Measurements from ENCODE around the gene POLR2J3.
A peak's percentile ranks its signal among the peaks of the same experiment; 100 is the strongest.
"Not testable (repeated sequence)": the region's sequence is repeated elsewhere in the genome, so short reads cannot be mapped to it uniquely, and the experiment has no call there.

The POLR2J3 gene

DNA sequence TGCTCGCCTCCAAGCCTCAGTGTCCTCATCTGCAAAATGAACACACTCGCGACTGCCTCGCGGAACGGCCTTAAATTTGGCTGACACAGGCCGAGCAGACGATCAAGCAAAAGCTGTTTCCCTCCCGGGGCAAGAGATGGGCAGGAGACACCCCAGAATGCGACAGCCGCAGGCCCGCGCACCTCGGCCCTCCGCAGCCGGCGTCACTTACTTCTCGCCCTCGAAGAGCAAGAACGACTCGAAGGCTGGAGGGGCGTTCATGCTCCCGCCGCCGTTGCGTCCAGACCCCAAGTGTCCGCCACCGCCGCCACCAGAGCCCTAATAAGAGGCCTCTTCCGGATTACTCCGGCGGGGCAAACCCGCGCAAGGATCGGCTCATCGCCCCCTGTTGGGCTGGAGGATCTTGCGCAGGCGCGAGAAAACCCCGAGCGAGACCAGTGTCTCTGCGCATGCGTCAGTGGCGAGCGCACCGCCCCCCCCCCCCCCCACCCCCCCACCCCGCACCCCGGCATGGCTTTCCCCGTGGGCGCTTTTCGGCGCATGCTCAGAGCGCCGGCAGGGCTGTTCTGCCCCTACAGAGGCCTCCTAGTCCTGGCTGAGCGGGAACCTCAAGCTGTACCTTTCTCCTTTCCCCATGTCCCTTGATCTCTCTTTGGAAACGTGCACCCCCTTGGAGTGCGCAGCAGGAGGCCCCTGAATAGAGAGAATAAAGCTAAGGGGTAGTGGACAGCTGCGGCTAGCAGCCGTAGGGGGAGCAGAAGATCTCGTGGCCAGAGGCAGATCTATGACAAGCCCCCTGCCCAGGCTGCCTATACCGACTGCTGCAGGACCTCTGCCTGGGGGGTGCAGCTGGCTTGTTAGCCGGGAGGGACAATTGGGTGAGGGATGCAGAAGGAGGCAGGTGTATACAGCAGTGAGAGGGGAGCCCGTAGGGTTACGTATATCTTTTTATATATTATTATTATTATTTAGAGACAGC lies at the start of gene POLR2J3:
Gene POLR2J3 (minus strand): TSS at position 323 of the 979 bp plus-strand sequence. CDS start 62 bp downstream, at position 261.
- peak; percentile 93 to 100 for DNase-seq (ENCODE audit: low read depth in 2 of 2)

DNA sequence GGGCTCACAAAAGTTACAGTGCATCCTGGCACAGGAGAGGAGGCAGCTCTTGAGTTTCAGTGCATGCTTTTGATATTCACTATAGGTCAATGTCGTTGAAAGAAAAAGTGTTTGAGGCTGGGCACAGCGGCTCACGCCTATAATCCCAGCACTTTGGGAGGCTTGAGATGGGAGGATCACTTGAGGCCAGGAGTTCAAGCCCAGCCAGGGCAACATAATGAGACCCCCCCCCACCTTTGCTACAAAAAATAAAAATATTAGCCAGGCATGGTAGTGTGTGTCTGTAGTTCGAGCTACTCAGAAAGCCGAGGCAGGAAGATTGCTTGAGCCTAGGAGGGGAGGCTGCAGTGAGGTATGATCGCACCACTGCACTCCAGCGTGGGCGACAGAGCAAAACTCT lies 45.7 kb upstream of the POLR2J3 start:
- DNase-seq (ENCODE audit: low read depth in 2 of 2), result not testable (repeated sequence)

DNA sequence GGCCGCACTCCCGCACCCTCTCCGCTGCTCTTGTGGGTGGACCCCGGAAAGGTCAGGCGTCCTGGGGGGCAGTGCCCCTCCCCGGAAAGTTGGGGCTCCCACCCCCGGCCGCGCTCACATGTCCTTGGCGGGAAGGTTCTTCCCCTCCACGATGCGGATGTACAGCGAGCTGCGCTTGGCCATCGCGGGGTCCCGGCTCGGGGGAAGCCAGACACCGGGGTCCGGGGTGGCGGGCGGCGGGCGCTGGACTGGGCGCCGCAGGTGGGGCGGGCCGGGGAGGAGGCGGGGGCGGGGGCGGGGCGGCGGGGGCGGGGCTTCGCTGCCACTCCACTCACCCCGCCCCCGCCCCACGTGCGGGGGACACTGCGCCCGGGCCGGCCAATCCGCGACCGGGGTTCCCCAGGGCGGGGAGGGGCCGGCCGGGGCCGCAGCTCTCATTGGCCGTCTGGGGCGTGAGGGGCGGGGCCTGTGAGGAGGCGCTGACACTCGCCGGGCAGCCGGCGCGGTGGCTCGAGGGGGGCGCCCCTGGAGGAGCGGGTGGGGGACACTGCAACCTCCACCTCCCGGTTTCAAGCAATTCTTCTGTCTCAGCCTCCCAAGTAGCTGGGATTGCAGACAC lies 44.2 kb upstream of the POLR2J3 start, which contains the start of gene RASA4:
Gene RASA4 (minus strand): TSS at position 250 of the 619 bp plus-strand sequence. CDS start 67 bp downstream, at position 183.
- not testable (repeated sequence) for DNase-seq (ENCODE audit: low read depth in 2 of 2)

DNA sequence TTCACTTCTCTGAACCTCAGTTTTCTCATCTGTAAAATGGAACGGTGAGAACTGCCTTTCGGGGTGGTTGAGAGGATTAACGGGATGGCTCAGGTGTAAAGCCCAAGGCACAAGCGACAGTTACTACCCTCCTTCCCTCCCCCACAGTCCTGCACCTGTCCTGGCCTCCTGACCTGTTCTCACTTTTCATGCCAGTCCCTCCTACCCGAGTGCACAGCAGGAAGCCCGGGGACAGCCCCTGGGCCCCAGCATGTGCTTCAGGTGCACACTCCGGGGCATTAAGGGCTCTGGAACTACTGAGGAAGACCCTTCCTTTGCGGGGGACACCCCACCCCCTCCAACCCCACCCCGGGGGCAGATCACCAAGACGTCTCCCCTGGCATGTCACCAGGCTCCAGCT lies 43.5 kb upstream of the POLR2J3 start:
- DNase-seq (ENCODE audit: low read depth in 2 of 2), result not testable (repeated sequence)

DNA sequence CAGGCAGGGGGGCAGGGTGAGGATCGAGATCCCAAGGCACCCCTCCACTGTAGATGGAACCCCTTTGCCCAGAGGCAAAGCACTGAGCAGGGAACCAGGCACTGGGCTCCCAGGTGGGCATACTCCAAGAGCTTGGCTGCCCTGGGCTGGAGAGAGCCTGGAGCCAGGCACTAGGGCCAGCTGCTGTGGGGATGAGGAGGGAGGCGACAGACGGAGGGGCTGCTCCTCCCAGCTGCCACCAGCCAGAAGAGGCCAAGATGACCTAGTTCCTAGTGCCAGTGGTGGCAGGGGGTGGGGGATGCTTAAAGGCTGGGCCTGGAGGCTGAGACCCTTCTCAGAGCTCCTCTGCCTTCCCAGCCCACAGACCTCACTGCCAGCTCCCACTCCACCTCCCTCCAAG lies 42.5 kb upstream of the POLR2J3 start:
- DNase-seq (ENCODE audit: low read depth in 2 of 2), result not testable (repeated sequence)

DNA sequence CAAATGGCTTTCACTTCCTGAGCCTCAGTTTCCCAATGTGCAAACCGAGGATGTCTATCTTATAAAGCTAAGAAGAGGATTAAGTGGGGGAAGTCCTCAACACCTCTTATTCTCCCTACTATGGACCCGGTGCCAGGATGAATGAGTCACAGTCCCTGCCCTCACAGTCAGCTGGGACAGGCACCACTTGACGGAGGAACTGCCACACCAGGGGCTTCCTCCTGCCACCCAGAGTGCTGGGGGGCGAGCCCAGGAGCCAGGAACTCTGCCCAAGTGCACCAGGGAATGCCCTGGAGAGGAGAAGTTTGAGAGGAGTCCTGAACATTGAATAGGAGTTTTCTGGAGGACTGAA lies 41.9 kb upstream of the POLR2J3 start:
- DNase-seq (ENCODE audit: low read depth in 2 of 2), result not testable (repeated sequence)

DNA sequence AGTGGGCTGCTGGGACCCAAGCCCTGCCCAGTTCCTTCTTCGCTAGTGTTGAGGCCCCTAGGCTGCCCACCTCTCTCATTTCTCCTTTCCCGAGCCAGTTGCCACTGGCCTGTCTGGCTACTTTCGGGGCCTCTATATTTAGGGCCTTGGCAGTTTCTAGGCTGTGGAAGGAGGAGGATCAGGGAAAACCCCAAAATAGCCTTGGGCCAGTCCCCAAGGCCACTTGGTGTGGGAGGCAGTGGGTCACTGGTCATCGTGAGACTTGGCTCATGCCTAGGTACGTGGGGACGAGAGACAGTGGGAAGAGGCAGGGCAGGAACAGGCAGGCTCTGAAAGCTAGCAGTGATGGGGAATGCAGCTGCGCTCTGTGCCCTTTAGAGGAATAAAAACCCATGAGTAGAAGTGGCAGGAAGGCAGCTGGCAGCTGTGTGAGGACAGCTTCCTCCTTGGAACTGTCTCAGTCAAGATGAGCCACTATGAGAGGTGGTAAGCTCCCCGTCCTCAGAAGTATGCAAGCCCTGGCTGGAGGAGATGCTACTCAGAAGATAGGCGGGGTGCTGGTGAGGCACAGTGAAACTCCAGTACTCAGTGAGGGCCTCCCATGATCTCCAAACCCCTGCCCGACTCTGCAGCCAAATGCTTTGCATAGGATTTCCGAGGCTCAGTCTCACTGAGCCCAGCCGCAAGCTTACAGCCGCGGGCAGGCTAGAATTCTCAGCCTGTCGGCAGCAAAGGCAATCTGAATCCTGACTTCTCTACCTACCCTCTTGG lies 41.4 kb upstream of the POLR2J3 start:
- not testable (repeated sequence) for DNase-seq (ENCODE audit: low read depth in 2 of 2)

DNA sequence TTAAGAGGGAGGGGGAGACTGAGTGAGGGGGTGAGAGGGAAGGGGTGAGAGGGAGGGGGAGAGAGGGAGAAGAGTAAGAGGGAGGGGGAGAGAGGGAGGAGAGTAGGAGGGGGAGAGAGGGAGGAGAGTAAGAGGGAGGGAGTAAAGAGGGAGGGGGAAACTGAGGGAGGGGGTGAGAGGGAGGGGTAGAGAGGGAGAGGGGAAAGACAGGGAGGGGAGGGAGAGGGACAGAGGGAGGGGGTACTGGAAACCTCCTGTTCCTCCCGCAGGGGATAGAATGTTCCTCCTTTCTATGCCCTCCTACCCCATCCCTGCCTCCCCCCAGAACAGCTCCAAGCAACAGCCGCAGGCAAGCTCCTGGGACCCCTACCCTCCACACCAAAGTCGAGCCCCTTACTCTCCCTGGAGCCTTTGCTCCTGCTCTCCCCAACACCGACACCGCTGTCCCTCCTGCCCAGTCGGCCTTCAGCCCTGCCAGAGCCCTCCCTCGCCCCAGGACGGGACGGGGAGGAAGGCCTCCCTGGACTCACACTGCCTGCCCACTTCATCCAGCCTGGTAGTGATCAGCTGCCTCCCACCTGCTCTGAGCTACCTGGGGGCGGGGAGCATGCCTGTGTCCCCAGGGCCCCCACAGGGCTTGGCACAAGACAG lies 39.4 kb upstream of the POLR2J3 start:
- not testable (repeated sequence) for DNase-seq (ENCODE audit: low read depth in 2 of 2)

DNA sequence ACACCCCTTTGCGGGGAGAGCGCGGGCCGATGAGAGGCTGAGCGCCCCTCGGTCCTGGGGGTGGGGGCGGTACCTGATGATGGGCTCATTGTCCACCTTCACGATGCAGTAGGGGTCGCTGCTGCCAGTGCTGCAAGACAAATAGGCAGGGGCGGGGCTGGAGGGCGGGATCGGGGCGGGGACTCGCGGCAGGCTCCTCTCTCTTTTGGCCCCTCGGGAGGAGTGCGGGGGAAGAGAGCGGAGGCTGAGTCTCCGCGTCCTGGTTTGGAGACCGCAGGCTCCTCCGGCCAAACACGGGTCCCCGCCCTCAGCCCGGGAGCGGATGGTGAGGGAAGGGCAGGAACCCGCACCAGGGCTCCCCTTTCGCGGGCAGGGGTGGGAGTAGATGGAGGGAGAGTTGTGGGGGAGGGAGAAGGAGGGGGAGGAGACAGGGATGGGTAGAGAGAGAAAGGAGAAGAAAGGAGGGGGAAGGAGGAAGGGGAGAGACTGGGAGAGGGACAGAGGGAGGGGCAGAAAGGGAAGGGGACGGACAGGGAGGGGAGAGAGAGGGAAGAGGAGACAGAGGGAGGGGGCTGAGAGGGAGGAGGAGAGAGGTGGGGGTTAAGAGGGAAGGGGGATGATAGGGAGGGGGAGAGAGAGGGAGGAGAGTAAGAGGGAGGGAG lies 38.8 kb upstream of the POLR2J3 start:
- not testable (repeated sequence) for DNase-seq (ENCODE audit: low read depth in 2 of 2)

DNA sequence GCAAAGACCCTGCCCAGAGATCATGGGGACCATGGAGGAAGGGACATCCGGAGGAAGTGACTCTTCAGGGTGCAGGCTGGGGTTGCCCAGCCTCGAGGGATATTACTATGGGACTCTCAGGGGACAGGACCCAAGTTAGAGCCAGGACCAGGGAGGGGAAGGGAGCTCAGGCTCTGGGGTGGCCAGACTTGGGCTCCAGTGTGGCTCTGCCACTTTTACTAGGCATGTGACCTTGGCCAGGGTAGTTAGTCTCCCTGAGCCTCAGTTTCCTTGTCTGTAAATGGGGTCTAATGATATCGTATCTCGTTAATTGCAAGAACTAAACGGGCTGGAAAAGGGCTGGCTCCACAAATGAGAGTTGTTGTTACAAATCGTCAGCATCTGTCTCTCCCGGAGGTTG lies 38.1 kb upstream of the POLR2J3 start:
- not testable (repeated sequence) for DNase-seq (ENCODE audit: low read depth in 2 of 2)

DNA sequence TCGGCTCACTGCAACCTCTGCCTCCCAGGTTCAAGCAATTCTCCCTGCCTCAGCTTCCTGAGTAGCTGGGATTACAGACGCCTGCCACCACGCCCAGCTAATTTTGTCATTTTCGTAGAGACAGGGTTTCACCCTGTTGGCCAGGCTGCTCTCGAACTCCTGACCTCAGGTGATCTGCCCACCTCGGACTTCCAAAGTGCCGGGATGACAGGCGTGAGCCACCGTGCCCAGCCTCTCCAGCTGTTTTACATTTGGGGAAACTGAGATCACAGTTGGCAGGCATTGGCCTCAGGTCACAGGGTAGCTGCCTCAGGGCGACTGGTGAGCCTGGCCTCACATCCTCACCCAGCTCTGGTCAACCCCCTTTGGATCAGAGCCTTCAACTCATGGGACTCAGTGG lies 37.4 kb upstream of the POLR2J3 start:
- DNase-seq (ENCODE audit: low read depth in 2 of 2), result not testable (repeated sequence)

DNA sequence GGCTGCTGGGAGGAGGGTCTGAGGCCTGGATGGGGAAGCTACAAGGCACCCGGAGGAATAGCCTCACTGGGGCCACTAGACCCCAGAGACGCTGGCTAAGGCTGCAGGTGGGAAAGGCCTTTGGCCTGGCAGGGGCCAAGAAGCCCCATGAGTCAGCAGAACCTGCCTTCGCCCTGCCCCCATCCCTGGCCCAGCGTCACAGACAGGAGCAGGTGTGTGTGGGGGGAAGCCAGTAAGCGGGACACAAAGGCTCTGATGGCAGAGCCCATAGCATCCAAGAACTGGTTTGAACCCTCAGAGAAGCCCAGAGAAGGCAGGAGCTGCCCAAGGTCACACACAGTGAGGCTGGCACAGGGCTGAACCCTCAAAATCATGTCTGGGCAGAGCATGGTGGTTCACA lies 34.5 kb upstream of the POLR2J3 start:
- DNase-seq (ENCODE audit: low read depth in 2 of 2), result not testable (repeated sequence)

DNA sequence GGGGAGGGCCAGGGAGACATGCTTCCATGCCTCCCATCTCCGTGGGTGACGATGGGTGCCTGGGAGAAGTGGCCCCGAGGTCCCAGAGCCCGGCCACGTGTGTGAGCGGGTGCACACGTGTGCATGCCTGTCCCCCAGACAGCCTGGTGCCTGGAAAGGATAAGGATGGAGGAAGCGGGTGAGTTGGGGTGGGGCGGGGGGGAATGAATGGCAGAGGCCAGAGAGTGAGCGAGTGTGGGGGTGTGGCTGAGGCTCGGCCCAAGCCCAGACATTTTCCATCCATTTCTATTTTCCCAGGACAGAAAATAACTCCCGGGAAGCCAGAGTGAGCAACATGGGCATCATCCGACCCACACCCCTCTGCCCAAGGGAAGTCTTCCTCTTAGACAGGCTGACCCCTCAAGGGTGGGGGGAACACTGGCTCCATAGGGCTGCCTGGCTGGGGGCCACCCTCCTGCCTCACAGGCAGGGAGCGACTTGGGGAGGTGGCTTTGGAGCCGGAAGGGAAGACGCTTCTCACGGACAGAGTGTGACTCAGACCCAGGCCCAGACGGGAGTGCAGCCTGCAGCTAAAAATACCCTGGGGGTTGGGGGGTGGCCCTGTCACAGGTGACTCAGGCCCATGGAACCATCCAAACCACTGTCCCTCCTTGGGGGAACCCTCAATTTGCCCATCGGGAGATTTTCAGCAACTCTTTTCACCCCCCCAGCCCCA lies 32.2 kb upstream of the POLR2J3 start:
- DNase-seq (ENCODE audit: low read depth in 2 of 2), result not testable (repeated sequence)

DNA sequence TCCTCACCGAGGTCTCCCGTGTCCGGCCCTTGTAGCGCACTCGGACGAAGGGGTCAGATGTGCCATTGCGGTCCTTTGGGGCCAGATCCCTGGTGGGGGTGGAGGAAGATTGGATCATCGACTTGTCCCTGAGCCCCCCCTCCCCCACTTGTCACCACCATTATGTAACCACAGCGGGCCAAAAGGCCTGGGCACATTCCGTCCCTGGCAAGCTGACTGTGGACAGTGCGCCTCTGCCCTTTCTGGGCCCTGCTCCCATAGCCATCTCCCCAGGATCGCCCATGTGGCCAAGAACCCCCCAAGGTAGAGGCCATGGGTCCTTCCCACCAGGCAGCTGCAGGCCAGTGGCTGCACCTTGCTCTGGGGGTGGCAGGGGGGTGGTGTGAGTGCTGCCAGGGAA lies 29.9 kb upstream of the POLR2J3 start:
- DNase-seq (ENCODE audit: low read depth in 2 of 2), result not testable (repeated sequence)

DNA sequence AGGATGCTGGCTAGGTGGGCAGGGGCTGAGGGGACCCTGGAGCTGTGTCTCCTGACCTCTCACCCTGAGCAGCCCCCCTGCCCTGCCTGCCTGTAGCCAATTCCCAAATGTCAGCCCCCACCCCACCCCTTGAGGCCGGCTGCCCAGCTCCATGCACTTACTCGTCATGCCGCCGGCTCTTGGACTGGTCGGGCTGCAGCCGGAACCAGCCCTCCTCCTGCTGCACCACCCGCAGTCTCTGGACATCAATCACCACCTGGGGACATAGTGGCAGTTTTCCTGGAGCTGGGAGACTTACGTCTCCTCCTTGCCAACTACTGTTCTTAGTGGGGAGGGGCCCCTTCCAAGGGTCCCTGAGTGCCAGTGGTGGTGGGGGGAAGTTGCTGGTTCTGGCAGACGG lies 27.3 kb upstream of the POLR2J3 start:
- DNase-seq (ENCODE audit: low read depth in 2 of 2), result not testable (repeated sequence)

DNA sequence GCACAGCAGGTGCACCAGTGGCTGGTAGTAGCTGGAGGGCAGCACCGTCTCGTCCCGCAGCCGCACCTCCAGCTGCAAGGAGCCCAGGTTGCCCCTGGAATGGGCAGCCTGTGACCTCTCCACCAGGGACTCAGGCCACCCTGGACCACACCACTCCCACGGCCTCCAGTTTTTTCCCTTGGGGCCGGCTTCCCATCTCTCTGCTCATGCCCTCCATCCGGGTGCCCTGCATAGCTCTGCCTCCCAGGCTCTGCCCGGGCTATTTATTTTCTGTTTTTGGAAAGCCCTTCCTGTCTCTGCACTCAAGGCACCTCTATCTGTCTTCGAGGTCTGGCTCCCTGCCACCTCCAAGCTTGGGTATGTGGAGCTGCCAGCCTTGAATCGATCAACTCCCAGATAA lies 23.7 kb upstream of the POLR2J3 start:
- not testable (repeated sequence) for DNase-seq (ENCODE audit: low read depth in 2 of 2)

DNA sequence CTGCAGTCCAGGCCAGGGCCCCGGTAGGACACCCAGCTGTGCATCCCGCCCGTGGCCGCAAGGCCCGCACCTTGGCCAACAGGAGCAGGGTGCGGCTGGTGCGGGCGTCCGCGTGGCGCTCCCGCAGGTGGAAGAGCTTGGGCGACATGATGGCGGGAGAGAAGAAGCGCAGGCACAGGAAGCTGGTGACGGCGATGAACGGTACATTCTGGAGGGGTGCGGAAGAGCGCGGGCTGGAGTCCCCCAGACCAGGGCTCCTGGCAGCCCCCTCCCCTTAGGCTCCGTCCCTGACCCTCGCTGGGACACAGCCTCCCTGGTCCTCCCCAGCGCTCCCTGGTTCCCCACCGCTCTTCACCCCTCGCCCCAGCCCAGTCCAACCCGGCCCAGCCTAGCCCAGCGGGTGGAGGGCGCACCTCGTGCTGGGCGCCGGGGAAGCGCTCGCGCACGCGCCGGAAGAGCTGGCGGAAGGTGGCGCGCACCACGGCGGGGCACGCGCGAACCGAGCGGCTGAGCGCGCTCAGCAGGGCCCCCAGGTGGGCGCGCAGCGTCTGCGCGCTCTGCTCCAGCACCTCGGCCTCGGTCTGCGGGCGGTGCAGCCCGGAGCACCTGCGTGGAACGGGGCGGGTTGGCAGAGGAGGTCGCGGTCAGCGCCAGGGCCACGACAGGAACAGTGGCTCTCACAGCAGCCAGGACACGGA lies 21.4 kb upstream of the POLR2J3 start:
- DNase-seq (ENCODE audit: low read depth in 2 of 2), result not testable (repeated sequence)

DNA sequence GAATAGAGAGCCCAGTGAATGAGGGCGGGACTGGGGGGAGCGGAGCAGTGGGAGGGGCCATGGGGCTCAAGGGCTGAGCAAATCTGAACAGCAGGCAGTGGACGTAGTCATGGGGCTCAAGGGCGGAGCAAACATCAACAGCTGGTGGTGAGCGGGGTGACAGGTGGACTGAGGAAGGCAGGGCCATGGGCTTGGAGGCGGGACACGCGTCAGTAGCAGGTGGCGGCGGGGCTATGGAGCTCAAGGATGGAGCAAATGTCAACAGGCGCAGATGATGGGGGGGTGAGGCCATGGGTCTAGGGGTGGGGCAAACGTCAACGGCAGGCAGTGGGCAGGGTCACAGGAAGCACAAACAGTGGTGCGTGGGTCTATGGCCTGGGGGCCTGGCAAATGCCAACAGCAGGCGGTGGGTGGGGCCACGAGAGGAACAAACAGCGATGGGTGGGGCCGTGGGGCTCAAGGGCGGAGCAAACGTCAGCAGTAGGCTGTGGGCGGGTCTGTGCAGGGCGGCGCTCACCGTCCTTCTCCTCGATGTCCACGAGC lies 20.2 kb upstream of the POLR2J3 start:
- not testable (repeated sequence) for DNase-seq (ENCODE audit: low read depth in 2 of 2)

DNA sequence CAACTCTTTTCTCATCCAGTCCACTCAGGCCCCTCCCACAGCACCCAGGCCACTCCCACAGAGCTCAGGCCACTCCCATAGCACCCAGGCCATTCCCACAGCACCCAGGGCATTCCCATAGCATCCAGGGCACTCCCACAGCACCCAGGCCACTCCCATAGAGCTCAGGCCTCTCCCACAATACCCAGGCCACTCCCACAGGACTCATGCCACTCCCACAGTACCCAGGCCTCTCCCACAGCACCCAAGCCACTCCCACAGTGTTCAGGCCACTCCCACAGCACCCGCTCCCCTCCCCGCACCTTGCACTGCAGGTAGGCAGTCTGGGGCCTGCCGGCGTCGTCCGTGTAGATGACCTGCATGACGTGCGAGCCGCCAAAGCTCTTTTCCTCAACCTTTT lies 17.5 kb upstream of the POLR2J3 start:
- not testable (repeated sequence) for DNase-seq (ENCODE audit: low read depth in 2 of 2)
